ENCODE results near the gene CYP8B1.

CYP8B1 gene

GRCh38 chr3:42852441-42852840, 23.2 kb downstream of the CYP8B1 start:
- no peaks in the 10 kb centered on the region for H4K20me1 ChIP-seq (ENCODE audit: insufficient read depth, low read length)
- H3K9me2 ChIP-seq (ENCODE audit: low read depth, low read length) = no peaks in the 10 kb centered on the region
- no peak overlapping the region for H3K4me2 ChIP-seq (ENCODE audit: low read length)
- H2AFZ ChIP-seq (ENCODE audit: low read length) = no peak overlapping the region
- H3K27ac ChIP-seq (ENCODE audit: low read depth, low read length, poor library complexity, severe bottlenecking) = no peak overlapping the region
- H3K36me3 ChIP-seq (ENCODE audit: insufficient read depth, low read length) = no peaks in the 10 kb centered on the region
- TF ChIP-seq, protein P1, sequence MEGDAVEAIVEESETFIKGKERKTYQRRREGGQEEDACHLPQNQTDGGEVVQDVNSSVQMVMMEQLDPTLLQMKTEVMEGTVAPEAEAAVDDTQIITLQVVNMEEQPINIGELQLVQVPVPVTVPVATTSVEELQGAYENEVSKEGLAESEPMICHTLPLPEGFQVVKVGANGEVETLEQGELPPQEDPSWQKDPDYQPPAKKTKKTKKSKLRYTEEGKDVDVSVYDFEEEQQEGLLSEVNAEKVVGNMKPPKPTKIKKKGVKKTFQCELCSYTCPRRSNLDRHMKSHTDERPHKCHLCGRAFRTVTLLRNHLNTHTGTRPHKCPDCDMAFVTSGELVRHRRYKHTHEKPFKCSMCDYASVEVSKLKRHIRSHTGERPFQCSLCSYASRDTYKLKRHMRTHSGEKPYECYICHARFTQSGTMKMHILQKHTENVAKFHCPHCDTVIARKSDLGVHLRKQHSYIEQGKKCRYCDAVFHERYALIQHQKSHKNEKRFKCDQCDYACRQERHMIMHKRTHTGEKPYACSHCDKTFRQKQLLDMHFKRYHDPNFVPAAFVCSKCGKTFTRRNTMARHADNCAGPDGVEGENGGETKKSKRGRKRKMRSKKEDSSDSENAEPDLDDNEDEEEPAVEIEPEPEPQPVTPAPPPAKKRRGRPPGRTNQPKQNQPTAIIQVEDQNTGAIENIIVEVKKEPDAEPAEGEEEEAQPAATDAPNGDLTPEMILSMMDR (IDR thresholded peaks at IDR 0.05; ENCODE audit: low read length) = no peak
- no peak for TF ChIP-seq EZH2 (IDR thresholded peaks at IDR 0.05; ENCODE audit: borderline replicate concordance, low read length)
- no peaks in the 10 kb centered on the region for H3K4me1 ChIP-seq (ENCODE audit: insufficient read depth, low read length, severe bottlenecking)
- H3K9me3 ChIP-seq (ENCODE audit: low read length) = no peaks in the 10 kb centered on the region
- no peak overlapping the region for H3K4me3 ChIP-seq (ENCODE audit: low read depth, low read length, poor library complexity, severe bottlenecking)
- H3K9ac ChIP-seq (ENCODE audit: low read length) = no peak overlapping the region
- no peaks in the 10 kb centered on the region for H3F3A ChIP-seq (ENCODE audit: insufficient read depth, low read length)
- no peaks in the 10 kb centered on the region for H3K79me2 ChIP-seq (ENCODE audit: insufficient read depth, low read length)
- no peaks in the 10 kb centered on the region for H3K27me3 ChIP-seq (ENCODE audit: insufficient read depth, low read length)

- Histone ChIP-seq H3K79me2 (ENCODE audit: insufficient read depth, low read length) (no peaks in the 10 kb centered on the region), H3K27me3 (ENCODE audit: insufficient read depth, low read length) (no peaks in the 10 kb centered on the region), H3K9ac (ENCODE audit: low read length) (no peak overlapping the region), H3K36me3 (ENCODE audit: insufficient read depth, low read length) (no peaks in the 10 kb centered on the region), H4K20me1 (ENCODE audit: insufficient read depth, low read length) (no peaks in the 10 kb centered on the region), H3K9me3 (ENCODE audit: low read length) (no peaks in the 10 kb centered on the region), H2AFZ (ENCODE audit: low read length) (no peak overlapping the region), H3K9me2 (ENCODE audit: low read depth, low read length) (no peaks in the 10 kb centered on the region), H3K4me2 (ENCODE audit: low read length) (no peak overlapping the region), H3F3A (ENCODE audit: insufficient read depth, low read length) (no peaks in the 10 kb centered on the region), H3K4me3 (ENCODE audit: low read depth, low read length, poor library complexity, severe bottlenecking) (no peak overlapping the region), H3K4me1 (ENCODE audit: insufficient read depth, low read length, severe bottlenecking) (no peaks in the 10 kb centered on the region), H3K27ac (ENCODE audit: low read depth, low read length, poor library complexity, severe bottlenecking) (no peak overlapping the region)
- TF ChIP-seq EZH2 (IDR thresholded peaks at IDR 0.05; ENCODE audit: borderline replicate concordance, low read length) = no peak
- TF ChIP-seq, protein P1 (IDR thresholded peaks at IDR 0.05; ENCODE audit: low read length) = no peak
Observed at GRCh38 chr3:42851228-42851834, 24.3 kb downstream of the CYP8B1 start.

DNA sequence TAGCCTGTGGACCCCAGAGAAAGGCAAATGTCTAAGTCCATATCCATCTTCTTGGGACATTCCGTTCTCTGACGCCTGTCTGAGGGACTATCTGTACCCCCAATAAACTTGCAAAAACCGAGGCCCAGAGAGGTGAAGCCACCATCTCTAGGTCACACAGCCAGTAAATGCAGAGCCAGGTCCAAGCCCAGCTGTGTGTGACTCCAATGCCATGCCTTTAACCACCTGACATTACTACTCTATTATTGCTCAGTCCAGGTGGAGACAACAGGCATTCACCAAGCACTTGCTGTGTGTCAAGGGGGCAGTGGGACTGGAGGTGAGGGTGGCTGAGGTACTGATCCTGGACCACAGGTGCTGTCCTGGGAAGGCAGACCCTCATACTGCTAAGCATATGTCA, 25.4 kb downstream of the CYP8B1 start:
- no peaks in the 10 kb centered on the region for H3K36me3 ChIP-seq (ENCODE audit: insufficient read depth, low read length)
- no peak overlapping the region for H3K4me2 ChIP-seq (ENCODE audit: low read length)
- no peak overlapping the region for H2AFZ ChIP-seq (ENCODE audit: low read length)
- no peaks in the 10 kb centered on the region for H3K9me2 ChIP-seq (ENCODE audit: low read depth, low read length)
- no peak for TF ChIP-seq EZH2 (IDR thresholded peaks at IDR 0.05; ENCODE audit: borderline replicate concordance, low read length)
- TF ChIP-seq, protein P1 (IDR thresholded peaks at IDR 0.05; ENCODE audit: low read length) = no peak
- H3K9me3 ChIP-seq (ENCODE audit: low read length) = no peaks in the 10 kb centered on the region
- H3K4me1 ChIP-seq (ENCODE audit: insufficient read depth, low read length, severe bottlenecking) = no peaks in the 10 kb centered on the region
- H3K27ac ChIP-seq (ENCODE audit: low read depth, low read length, poor library complexity, severe bottlenecking) = no peak overlapping the region
- H4K20me1 ChIP-seq (ENCODE audit: insufficient read depth, low read length) = no peaks in the 10 kb centered on the region
- no peaks in the 10 kb centered on the region for H3K79me2 ChIP-seq (ENCODE audit: insufficient read depth, low read length)
- H3K9ac ChIP-seq (ENCODE audit: low read length) = no peak overlapping the region
- no peaks in the 10 kb centered on the region for H3F3A ChIP-seq (ENCODE audit: insufficient read depth, low read length)
- H3K27me3 ChIP-seq (ENCODE audit: insufficient read depth, low read length) = no peaks in the 10 kb centered on the region
- no peak overlapping the region for H3K4me3 ChIP-seq (ENCODE audit: low read depth, low read length, poor library complexity, severe bottlenecking)

All from OCI-LY1 (cell line).